RWPE2 (cell line): ENCODE results near the gene HEMK1.

Experiments used
- ATAC-seq: fragments of 200-7000 bp; cut with Tn5 transposase; 3 replicates; pipeline ENCODE4 v1.9.1; 2021; ENCODE audit warnings: low read depth
- DNase-seq: peaks from one replicate; pipeline ENCODE4 v3.0.0-alpha.2; 2020; ENCODE audit warnings: low spot score
- H3K27ac ChIP-seq: fragments of 450-650 bp; 2 replicates; pipeline ENCODE4 v1.5.1; 2017; ENCODE audit warnings: mild to moderate bottlenecking; ENCODE audit not compliant: poor library complexity, severe bottlenecking
- H3K27me3 ChIP-seq: fragments of 250-450 bp; sonication (Bioruptor Pico); 2 replicates; pipeline ENCODE4 v1.5.1; 2021; ENCODE audit warnings: mild to moderate bottlenecking, moderate library complexity; ENCODE audit not compliant: insufficient read depth, poor library complexity, severe bottlenecking
- H3K36me3 ChIP-seq: fragments of 250-450 bp; sonication (Bioruptor Pico); 2 replicates; pipeline ENCODE4 v1.5.1; 2020; ENCODE audit warnings: low read depth, mild to moderate bottlenecking, moderate library complexity
- H3K4me1 ChIP-seq: fragments of 250-450 bp; sonication (Bioruptor Pico); 2 replicates; pipeline ENCODE4 v1.5.1; 2021; ENCODE audit warnings: mild to moderate bottlenecking, moderate library complexity; ENCODE audit not compliant: insufficient read depth, poor library complexity, severe bottlenecking
- H3K4me3 ChIP-seq: fragments of 250-450 bp; sonication (Bioruptor Pico); 2 replicates; pipeline ENCODE4 v1.5.1; 2021; ENCODE audit warnings: mild to moderate bottlenecking, moderate library complexity; ENCODE audit not compliant: severe bottlenecking
- H3K9me3 ChIP-seq: fragments of 250-450 bp; sonication (Bioruptor Pico); 2 replicates; pipeline ENCODE4 v1.5.1; 2021; ENCODE audit warnings: mild to moderate bottlenecking, moderate library complexity; ENCODE audit not compliant: severe bottlenecking
- TF ChIP-seq, protein P1 (sequence below): fragments of 450-650 bp; IDR thresholded peaks from one replicate; pipeline ENCODE4 v1.5.1; 2017; ENCODE audit warnings: mild to moderate bottlenecking, moderate library complexity; ENCODE audit not compliant: poor library complexity, severe bottlenecking

Gene HEMK1

DNA sequence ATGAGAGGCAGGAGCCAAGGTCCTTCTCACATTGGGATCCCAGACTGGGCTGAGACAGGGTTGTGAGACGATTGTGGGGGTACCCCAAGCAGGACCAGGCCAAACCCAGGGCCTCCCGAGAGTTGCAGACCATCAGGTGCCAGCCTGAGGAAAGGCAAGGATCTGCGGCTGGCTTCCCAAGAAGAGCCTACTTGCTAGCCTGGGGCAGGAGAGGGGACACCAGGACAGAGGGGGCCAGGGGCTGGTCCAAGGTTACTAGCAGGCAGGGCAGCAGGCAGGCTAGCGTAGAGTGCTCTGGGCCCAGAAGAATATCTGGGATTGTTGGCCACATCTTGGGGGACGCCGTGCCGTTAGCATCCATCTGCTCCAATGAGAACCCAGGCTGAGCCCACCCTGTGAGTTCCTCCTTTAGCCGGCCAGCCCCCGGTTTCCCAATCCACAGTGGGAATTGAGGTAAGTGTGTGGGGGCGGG is 41.7 kb downstream of the HEMK1 start:
- H3K9me3 ChIP-seq, result no peaks in the 10 kb centered on the region
- TF ChIP-seq, protein P1, sequence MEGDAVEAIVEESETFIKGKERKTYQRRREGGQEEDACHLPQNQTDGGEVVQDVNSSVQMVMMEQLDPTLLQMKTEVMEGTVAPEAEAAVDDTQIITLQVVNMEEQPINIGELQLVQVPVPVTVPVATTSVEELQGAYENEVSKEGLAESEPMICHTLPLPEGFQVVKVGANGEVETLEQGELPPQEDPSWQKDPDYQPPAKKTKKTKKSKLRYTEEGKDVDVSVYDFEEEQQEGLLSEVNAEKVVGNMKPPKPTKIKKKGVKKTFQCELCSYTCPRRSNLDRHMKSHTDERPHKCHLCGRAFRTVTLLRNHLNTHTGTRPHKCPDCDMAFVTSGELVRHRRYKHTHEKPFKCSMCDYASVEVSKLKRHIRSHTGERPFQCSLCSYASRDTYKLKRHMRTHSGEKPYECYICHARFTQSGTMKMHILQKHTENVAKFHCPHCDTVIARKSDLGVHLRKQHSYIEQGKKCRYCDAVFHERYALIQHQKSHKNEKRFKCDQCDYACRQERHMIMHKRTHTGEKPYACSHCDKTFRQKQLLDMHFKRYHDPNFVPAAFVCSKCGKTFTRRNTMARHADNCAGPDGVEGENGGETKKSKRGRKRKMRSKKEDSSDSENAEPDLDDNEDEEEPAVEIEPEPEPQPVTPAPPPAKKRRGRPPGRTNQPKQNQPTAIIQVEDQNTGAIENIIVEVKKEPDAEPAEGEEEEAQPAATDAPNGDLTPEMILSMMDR, result no peak
- DNase-seq, result no peak
- H3K27ac ChIP-seq, result peak overlapping the region; percentile 50
- peaks cover 11% of the 10 kb centered on the region for H3K4me1 ChIP-seq
- H3K27me3 ChIP-seq, result no peaks in the 10 kb centered on the region
- ATAC-seq, result no peak
- H3K4me3 ChIP-seq, result peak overlapping the region; percentile 51
- peaks cover 27% of the 10 kb centered on the region for H3K36me3 ChIP-seq

DNA sequence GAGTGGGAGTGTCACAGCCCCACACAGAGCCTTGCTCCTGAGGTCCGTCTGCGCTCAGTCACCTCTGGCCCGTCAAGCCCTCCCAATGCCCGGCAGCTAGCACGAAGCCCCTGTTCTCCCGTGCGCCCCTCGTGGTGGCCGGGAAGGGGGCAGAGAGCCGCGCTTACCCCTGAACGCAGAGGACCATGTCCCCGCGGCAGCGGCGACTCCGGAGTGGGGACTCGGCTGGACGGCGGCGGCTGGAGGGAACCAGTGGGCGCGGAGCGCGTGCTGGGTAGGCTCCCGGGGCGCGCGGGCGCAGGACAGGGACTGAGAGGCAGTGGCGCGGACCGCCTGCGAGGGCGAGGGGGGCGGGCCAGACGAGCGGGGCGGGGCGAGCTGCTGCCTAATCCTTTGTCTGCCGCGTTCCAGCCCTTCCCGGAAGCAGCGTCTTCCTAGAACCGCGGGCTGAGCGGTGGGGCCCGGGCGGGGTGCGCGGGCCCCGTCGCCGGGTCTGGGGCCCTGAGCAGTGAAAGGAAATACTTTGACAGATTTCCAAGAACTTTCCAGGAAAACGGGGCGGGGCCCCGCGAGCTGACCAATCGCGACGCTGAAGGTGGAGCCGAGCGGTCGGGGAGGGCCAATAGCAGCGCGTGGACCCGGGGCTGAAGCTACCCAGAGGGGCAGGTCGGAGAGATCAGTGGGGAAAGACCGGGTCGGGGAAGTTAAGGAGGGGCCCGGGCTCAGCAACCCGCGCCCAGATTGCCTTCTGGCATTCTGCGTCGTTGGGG is 42.3 kb downstream of the HEMK1 start, which contains the start of gene CISH:
Gene CISH (minus strand): TSS at position 311 of the 770 bp plus-strand sequence. CDS start 124 bp downstream, at position 187.
- TF ChIP-seq, protein P1, result peak; percentile 49
- Histone ChIP-seq H3K27me3 (no peaks in the 10 kb centered on the region), H3K4me1 (peaks cover 11% of the 10 kb centered on the region), H3K4me3 (peak within 1 kb of the TSS; percentile 51), H3K36me3 (peaks cover 21% of the 10 kb centered on the region), H3K27ac (peak within 1 kb of the TSS; percentile 50), H3K9me3 (no peaks in the 10 kb centered on the region)
- DNase-seq, result peak; percentile 94
- peak; percentile 80 for ATAC-seq

DNA sequence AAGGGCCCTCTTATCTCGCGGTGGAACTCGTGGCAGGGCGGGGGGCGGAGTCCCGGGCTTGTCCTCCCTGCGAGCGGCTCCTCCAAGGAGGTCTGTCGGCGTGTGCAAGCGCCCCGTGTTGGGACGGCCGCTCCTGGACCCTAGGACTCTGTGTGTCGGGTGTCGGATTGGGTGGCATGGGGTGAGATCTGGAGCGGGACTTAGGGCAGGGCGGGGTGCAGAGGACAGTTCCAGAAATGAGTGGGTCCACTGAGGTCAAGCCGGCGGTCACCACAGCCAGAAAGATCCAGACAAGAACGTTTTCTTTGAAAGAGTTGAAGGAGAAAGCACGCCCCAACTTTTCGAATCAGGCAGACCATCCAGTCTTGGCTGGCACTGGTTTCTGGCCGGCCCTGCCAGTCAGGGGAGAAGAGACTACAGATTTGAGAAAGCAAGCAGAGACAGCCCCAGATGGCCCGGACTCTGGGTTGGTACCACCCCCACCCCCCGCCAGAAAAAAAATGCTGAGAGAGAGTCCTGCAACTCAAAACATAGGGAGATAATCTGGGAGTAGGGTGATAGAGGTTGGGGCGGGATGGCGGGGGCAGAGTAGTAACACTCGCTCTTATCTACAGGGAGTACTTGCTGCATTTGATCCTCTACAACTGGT is 43.0 kb downstream of the HEMK1 start:
- Histone ChIP-seq H3K4me1 (peaks cover 11% of the 10 kb centered on the region), H3K27ac (peak overlapping the region; percentile 50), H3K36me3 (peaks cover 15% of the 10 kb centered on the region), H3K27me3 (no peaks in the 10 kb centered on the region), H3K4me3 (peak overlapping the region; percentile 51), H3K9me3 (no peaks in the 10 kb centered on the region)
- no peak for DNase-seq
- ATAC-seq, result no peak
- TF ChIP-seq, protein P1, result no peak

GRCh38 chr3:50612970-50613846 is 43.9 kb downstream of the HEMK1 start:
- Histone ChIP-seq H3K27ac (no peak overlapping the region), H3K4me1 (peaks cover 14% of the 10 kb centered on the region), H3K4me3 (no peak overlapping the region), H3K36me3 (peaks cover 15% of the 10 kb centered on the region), H3K9me3 (no peaks in the 10 kb centered on the region), H3K27me3 (no peaks in the 10 kb centered on the region)
- TF ChIP-seq, protein P1, result no peak
- ATAC-seq (no peak), DNase-seq (no peak)
